ENCODE results near the gene TUB.

The TUB gene, protein sequence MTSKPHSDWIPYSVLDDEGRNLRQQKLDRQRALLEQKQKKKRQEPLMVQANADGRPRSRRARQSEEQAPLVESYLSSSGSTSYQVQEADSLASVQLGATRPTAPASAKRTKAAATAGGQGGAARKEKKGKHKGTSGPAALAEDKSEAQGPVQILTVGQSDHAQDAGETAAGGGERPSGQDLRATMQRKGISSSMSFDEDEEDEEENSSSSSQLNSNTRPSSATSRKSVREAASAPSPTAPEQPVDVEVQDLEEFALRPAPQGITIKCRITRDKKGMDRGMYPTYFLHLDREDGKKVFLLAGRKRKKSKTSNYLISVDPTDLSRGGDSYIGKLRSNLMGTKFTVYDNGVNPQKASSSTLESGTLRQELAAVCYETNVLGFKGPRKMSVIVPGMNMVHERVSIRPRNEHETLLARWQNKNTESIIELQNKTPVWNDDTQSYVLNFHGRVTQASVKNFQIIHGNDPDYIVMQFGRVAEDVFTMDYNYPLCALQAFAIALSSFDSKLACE

DNA sequence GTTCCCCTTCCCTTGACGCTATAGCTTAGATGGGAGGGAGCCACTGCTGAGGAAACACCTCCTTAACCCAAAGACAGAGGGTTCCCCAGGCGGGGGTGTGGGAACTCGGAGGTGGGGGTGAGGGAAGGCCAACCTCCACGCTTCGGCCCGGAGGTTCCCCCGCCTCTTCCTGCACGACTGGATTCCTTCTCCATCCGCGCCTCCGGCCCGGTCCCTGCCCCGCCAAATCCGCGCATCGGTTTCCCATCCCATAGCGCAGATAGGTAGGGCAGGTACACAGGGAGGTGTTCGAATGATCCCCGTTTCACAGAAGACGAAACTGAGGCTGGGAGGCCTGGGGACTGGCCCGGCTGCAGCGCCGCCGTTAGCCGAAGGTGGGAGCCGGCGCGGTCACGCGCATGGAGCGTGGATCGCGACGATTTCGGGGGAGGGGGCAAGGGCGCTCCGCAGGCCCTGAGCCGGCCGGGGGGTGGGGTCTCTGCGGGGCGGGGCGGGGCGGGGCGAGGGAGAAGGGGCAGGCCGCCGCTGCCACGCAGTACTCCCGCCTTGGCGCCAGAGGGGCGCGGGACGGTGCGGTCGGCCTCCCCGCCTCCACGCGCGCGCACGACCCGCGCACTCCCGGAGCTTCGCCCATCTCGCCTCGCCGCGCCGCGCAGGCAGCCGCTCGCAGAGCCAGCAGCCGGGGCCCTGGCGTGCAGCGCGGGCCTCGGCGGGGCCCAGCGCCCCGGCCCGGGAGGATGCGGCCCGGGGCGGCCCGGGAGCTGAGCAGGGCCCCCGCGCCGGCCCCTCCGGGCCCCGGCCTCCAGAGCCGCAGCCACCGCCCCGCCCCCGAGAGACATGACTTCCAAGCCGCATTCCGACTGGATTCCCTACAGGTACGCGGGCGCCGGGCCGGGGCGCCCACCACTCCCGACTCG is at the start of gene TUB:
Gene TUB (plus strand): TSS at position 538 of the 917 bp plus-strand sequence. CDS start 300 bp downstream, at position 838.
- TF ChIP-seq, protein P1, sequence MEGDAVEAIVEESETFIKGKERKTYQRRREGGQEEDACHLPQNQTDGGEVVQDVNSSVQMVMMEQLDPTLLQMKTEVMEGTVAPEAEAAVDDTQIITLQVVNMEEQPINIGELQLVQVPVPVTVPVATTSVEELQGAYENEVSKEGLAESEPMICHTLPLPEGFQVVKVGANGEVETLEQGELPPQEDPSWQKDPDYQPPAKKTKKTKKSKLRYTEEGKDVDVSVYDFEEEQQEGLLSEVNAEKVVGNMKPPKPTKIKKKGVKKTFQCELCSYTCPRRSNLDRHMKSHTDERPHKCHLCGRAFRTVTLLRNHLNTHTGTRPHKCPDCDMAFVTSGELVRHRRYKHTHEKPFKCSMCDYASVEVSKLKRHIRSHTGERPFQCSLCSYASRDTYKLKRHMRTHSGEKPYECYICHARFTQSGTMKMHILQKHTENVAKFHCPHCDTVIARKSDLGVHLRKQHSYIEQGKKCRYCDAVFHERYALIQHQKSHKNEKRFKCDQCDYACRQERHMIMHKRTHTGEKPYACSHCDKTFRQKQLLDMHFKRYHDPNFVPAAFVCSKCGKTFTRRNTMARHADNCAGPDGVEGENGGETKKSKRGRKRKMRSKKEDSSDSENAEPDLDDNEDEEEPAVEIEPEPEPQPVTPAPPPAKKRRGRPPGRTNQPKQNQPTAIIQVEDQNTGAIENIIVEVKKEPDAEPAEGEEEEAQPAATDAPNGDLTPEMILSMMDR (IDR thresholded peaks at IDR 0.05; ENCODE audit: borderline replicate concordance, insufficient read depth, low read depth, low read length) = no peak
- H3K4me3 ChIP-seq (ENCODE audit: low read depth, low read length) = no peak within 1 kb of the TSS

DNA sequence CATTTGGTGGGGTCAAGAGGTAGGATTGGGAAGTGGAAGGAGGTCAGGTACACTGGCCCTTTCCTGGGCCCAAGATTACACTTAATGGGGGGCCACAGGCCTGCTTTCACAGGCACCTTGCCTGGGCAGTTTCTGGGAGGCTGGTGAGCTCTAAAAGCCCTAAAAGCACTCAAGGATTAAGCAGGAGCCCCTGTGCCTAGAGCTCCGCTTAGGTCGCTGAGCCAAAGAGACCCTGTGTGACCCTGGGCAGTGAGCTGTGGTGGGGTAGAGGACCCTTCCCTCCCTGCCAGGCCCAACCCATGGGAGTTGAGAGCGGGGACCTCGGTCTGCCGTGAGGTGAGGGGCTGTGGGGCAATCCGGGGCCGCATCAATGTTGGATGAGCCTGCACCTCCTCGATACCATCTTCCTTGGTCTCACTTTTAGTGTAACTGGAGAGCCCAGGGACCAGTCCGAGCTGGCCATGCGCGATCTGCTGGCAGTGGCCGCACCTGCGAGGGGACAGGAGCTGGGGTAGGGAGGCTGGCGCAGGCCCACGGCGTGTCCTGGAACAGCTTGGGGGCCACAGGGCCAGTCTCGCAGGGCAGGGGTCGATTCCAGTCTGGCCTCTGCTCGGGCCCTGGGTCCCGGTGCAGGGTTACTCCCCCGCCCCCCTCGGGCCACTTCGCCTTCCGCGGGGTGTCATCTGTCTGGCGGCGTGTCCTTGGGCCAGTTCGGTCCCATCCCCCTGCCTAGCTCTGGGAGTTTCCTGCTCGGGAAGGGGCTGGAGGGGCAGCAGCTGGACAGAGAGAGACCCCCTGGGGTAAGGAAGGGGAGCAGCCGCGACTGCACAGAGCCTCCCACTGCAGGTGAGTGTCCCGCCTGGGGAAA is 49.5 kb upstream of the TUB start:
- no peak overlapping the region for H3K4me3 ChIP-seq (ENCODE audit: low read depth, low read length)
- TF ChIP-seq, protein P1 (IDR thresholded peaks at IDR 0.05; ENCODE audit: borderline replicate concordance, insufficient read depth, low read depth, low read length) = no peak

DNA sequence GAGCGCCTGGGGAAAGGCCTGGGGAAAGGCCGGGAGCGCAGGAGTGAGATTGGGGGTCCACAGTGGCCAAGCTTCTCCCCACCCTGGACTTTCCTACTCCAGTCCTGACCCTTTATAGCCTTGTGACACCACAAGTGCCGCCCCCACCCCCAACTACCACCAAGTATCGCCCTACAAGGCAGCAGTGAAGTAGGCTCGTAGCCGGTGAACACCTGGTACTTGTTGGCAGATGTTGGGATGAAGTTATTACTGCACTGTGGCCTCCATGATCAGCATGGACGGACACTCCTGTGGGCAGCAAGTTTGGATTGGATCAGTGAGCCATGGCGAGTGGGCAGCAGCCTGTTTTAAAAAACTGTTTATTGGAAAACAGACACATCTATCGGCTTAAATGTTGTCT is 48.9 kb upstream of the TUB start:
- no peak overlapping the region for H3K4me3 ChIP-seq (ENCODE audit: low read depth, low read length)
- TF ChIP-seq, protein P1 (IDR thresholded peaks at IDR 0.05; ENCODE audit: borderline replicate concordance, insufficient read depth, low read depth, low read length) = no peak

DNA sequence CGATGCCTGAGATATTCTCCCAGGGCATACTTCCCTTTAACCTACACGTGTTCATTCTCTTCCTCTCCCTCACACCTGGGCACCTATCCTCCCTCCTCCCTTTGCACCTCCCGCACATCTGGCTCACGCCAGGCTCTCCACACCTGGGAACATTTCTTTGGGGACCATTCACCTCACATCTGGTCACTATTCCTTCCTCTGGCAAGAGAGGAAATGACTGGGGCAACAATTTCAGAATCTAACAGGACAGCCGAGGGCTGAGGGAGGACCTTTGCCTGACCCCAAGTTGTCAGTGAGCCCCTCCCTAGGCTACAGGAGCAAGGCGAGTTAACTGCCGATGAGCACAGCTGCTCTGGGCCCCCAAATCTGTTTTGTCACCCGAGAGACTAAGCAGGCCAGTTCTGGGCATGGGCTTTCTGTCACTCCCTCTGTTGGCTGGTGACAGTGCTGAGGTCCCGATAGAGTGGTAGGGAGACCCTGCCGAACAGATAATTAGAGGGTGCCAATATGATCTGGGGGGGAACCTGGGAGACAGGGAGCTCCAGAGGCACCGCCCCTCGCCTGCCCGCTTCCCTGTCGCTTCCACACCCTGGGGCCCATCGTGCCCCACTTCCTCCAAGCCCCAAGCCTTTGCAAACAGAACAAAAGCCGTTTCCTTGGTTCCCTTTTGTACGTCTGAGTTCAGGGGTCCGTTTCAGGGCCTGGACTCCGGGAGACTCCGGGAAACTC is 48.3 kb upstream of the TUB start:
- TF ChIP-seq, protein P1 (IDR thresholded peaks at IDR 0.05; ENCODE audit: borderline replicate concordance, insufficient read depth, low read depth, low read length) = no peak
- H3K4me3 ChIP-seq (ENCODE audit: low read depth, low read length) = no peak overlapping the region

DNA sequence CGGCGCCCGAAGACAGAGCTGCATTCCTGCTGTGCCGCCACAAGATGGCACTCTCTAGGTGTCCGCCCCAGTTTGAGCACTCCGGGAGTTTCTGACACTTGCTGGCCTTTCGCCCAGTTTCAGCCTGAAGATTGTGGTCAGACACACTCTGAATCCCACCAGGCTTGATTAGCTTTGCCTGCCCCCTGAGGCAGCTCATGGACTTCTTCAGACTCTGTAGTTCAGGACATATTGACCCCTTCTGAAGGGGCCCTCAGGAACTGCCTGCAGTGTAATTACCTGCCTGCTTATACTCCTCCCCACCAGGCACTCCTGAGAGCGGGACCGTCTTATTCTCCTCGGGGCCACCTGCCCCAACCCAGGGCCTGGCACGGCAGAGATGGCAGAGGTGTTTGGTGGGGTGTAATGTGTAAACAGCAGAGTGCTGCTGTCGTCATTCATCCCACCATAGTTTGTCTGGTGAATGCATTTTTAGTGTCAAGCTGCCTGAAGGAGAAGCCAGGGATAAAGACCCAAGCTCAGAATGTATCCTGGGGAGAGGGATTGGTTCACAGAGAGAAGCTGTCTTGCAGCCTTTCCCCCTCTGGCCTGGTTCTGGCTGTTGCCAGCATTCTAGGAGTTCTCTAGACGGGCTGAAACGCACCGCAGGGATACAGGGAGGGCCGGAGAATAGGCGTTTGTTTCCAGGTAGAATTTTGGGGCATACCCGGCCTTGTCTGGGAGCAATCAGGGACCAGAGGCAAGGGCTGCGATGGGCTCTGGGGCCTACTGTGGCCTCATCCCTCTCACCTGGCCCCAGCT is 47.5 kb upstream of the TUB start:
- TF ChIP-seq, protein P1 (IDR thresholded peaks at IDR 0.05; ENCODE audit: borderline replicate concordance, insufficient read depth, low read depth, low read length) = peak; percentile 85
- H3K4me3 ChIP-seq (ENCODE audit: low read depth, low read length) = no peak overlapping the region

Data from GM12875 (cell line).